H1 (cell line): ENCODE data around the gene LCOR. TPM values are rescaled to one million over a fixed set of nuclear protein-coding genes. Genes with fewer than 3 reads are reported as not detected.
A peak's percentile ranks its signal among the peaks of the same experiment; 100 is the strongest.

Experiments
- CTCF ChIA-PET: fragments of 300-600 bp; sonication (Branson Sonifier 250); formaldehyde crosslinking; loops from one replicate; lab custom pipeline; 2021; ENCODE audit not compliant: partially characterized antibody; lab: Charles Lee
- POLR2A ChIA-PET: fragments of 300-600 bp; sonication (Branson Sonifier 250); formaldehyde crosslinking; loops from one replicate; lab custom pipeline; 2021; ENCODE audit warnings: inconsistent platforms; ENCODE audit not compliant: partially characterized antibody; lab: Charles Lee
- DNase-seq, 2 experiments: peaks; one replicate each; pipeline versions ENCODE4 v3.0.0 to v3.0.0-alpha.2; 2010 to 2022; ENCODE audit warnings: low spot score in 2 of 2, low read depth in 1 of 2, mixed read lengths in 1 of 2
- FAIRE-seq: peaks from 2 replicates; lab custom pipeline; 2011; peaks lifted over from hg19 to GRCh38; lab: Jason Lieb, UNC
- H2AFZ ChIP-seq: 2 replicates; pipeline ENCODE4 v1.8.1; 2012; ENCODE audit warnings: low read length, inconsistent platforms
- H2AK5ac ChIP-seq: 2 replicates; pipeline ENCODE4 v1.6.1; 2013; ENCODE audit warnings: low read depth, low read length
- H2BK120ac ChIP-seq: replicated peaks from 2 replicates; pipeline ENCODE3; 2013; ENCODE audit warnings: low read depth, low read length, inconsistent platforms
- H2BK12ac ChIP-seq: 2 replicates; pipeline ENCODE4 v1.6.1; 2013; ENCODE audit warnings: low read depth, low read length
- H2BK15ac ChIP-seq: 2 replicates; pipeline ENCODE4 v1.6.1; 2013; ENCODE audit warnings: low read length
- H2BK20ac ChIP-seq: 2 replicates; pipeline ENCODE4 v1.6.1; 2013; ENCODE audit warnings: low read length
- H2BK5ac ChIP-seq: 2 replicates; pipeline ENCODE4 v1.6.1; 2013; ENCODE audit warnings: low read depth, low read length
- H3K14ac ChIP-seq: 2 replicates; pipeline ENCODE4 v1.6.1; 2013; ENCODE audit warnings: inconsistent platforms; ENCODE audit not compliant: insufficient read length
- H3K18ac ChIP-seq: 2 replicates; pipeline ENCODE4 v1.6.1; 2013; ENCODE audit warnings: low read length; ENCODE audit errors: extremely low read depth
- H3K23ac ChIP-seq: 2 replicates; pipeline ENCODE4 v1.6.1; 2013; ENCODE audit warnings: inconsistent platforms; ENCODE audit not compliant: insufficient read length
- H3K23me2 ChIP-seq: 2 replicates; pipeline ENCODE4 v1.6.1; 2013; ENCODE audit warnings: low read depth, low read length
- H3K27ac ChIP-seq: 2 replicates; pipeline ENCODE4 v1.6.1; 2011; ENCODE audit warnings: low read depth, low read length, inconsistent platforms
- H3K27me3 ChIP-seq, 4 experiments: replicated peaks in 1 of 4; 1 replicate in 1 of 4; 2 replicates in 3 of 4; pipeline versions ENCODE4 v1.6.1 to v1.8.1; 2011 to 2013; ENCODE audit warnings: low read length in 3 of 4, mild to moderate bottlenecking in 3 of 4, inconsistent platforms in 2 of 4, mixed read lengths in 2 of 4, moderate library complexity in 1 of 4; ENCODE audit not compliant: control insufficient read depth in 3 of 4, insufficient read depth in 3 of 4; ENCODE audit errors: extremely low read depth in 1 of 4
- H3K36me3 ChIP-seq, 4 experiments: 2 replicates each; pipeline versions ENCODE4 v1.6.1 to v1.8.1; 2011 to 2013; ENCODE audit warnings: mild to moderate bottlenecking in 4 of 4, low read length in 3 of 4, moderate library complexity in 2 of 4, control low read depth in 1 of 4, inconsistent platforms in 1 of 4; ENCODE audit not compliant: insufficient read depth in 4 of 4, control insufficient read depth in 2 of 4
- H3K4ac ChIP-seq: replicated peaks from 2 replicates; pipeline ENCODE3; 2013; ENCODE audit warnings: low read length, low read depth, mixed read lengths, inconsistent platforms; ENCODE audit not compliant: insufficient read length
- H3K4me1 ChIP-seq, 4 experiments: replicated peaks in 1 of 4; 1 replicate in 1 of 4; 2 replicates in 3 of 4; pipeline versions ENCODE4 v1.6.1 to v1.8.1; 2011 to 2013; ENCODE audit warnings: low read length in 3 of 4, inconsistent platforms in 2 of 4, mixed read lengths in 1 of 4; ENCODE audit not compliant: insufficient read depth in 4 of 4, control insufficient read depth in 3 of 4
- H3K4me2 ChIP-seq, 2 experiments: 2 replicates each; pipeline versions ENCODE4 v1.6.1 to v1.8.1; 2011 to 2013; ENCODE audit warnings: low read depth in 2 of 2, low read length in 2 of 2, control low read depth in 1 of 2, inconsistent platforms in 1 of 2, mild to moderate bottlenecking in 1 of 2; ENCODE audit not compliant: insufficient read depth in 1 of 2
- H3K4me3 ChIP-seq, 4 experiments: fragments of 200-600, 300-600 bp in 1 of 4; sonication (generic), shearing (Covaris generic), sonication (Bioruptor Twin) in 1 of 4; 2 replicates each; pipeline versions ENCODE4 v1.5.1 to v1.8.1; 2011 to 2016; ENCODE audit warnings: low read length in 4 of 4, low read depth in 3 of 4, control low read depth in 2 of 4, inconsistent platforms in 2 of 4, mild to moderate bottlenecking in 2 of 4, mixed read lengths in 1 of 4, moderate library complexity in 1 of 4; ENCODE audit not compliant: insufficient read depth in 2 of 4; ENCODE audit errors: extremely low read depth in 1 of 4
- H3K56ac ChIP-seq: replicated peaks from 2 replicates; pipeline ENCODE3; 2013; ENCODE audit warnings: low read depth, mild to moderate bottlenecking, mixed read lengths, low read length, inconsistent platforms; ENCODE audit not compliant: insufficient read length
- H3K79me1 ChIP-seq: 2 replicates; pipeline ENCODE4 v1.6.1; 2013; ENCODE audit warnings: low read depth, low read length, control low read depth
- H3K79me2 ChIP-seq, 2 experiments: 2 replicates each; pipeline versions ENCODE4 v1.6.1 to v1.8.1; 2012 to 2013; ENCODE audit warnings: low read length in 2 of 2, mild to moderate bottlenecking in 2 of 2, inconsistent platforms in 1 of 2; ENCODE audit not compliant: insufficient read depth in 2 of 2, control insufficient read depth in 1 of 2
- H3K9ac ChIP-seq, 4 experiments: replicated peaks in 1 of 4; 1 replicate in 1 of 4; 2 replicates in 3 of 4; pipeline versions ENCODE4 v1.6.1 to v1.8.1; 2011 to 2013; ENCODE audit warnings: low read depth in 3 of 4, low read length in 3 of 4, control low read depth in 2 of 4, mild to moderate bottlenecking in 2 of 4, moderate library complexity in 2 of 4, inconsistent platforms in 1 of 4; ENCODE audit errors: extremely low read depth in 1 of 4
- H3K9me3 ChIP-seq, 2 experiments: 2 replicates each; pipeline versions ENCODE4 v1.6.1 to v1.8.1; 2012 to 2013; ENCODE audit warnings: mild to moderate bottlenecking in 2 of 2, moderate library complexity in 2 of 2, control low read depth in 1 of 2, inconsistent platforms in 1 of 2, low read depth in 1 of 2, low read length in 1 of 2, mixed read lengths in 1 of 2; ENCODE audit not compliant: insufficient read depth in 2 of 2
- H4K20me1 ChIP-seq, 2 experiments: replicated peaks in 1 of 2; 2 replicates each; pipeline versions ENCODE3 to v1.8.1; 2011 to 2013; ENCODE audit warnings: inconsistent platforms in 2 of 2, low read length in 2 of 2, mild to moderate bottlenecking in 1 of 2; ENCODE audit not compliant: insufficient read depth in 2 of 2, control insufficient read depth in 1 of 2
- H4K5ac ChIP-seq: 2 replicates; pipeline ENCODE4 v1.6.1; 2013; ENCODE audit warnings: low read length, low read depth, mixed read lengths, inconsistent platforms; ENCODE audit not compliant: insufficient read length
- H4K8ac ChIP-seq: 2 replicates; pipeline ENCODE4 v1.8.0; 2013; ENCODE audit warnings: mild to moderate bottlenecking, moderate library complexity, low read length, inconsistent platforms; ENCODE audit not compliant: insufficient read depth; ENCODE audit errors: extremely low read depth
- H4K91ac ChIP-seq: replicated peaks from 2 replicates; pipeline ENCODE3; 2013; ENCODE audit warnings: low read length, mixed read lengths, inconsistent platforms; ENCODE audit not compliant: insufficient read length
- ASH2L ChIP-seq: fragments of 200-600, 300-600 bp; sonication (generic); IDR thresholded peaks from one replicate; pipeline ENCODE4 v1.7.1; 2017; ENCODE audit warnings: low read length
- WGBS, 2 experiments: shearing (Covaris generic) in 1 of 2; methylation state at CpG; one replicate each; pipeline versions ENCODE4 v1.1.6 to v1.1.7; 2013 to 2015; ENCODE audit warnings: low lambda C conversion rate in 2 of 2, mixed read lengths in 2 of 2, inconsistent platforms in 1 of 2, low coverage in 1 of 2, missing lambda C conversion rate in 1 of 2; ENCODE audit not compliant: insufficient replicate concordance in 2 of 2, insufficient coverage in 1 of 2, insufficient read length in 1 of 2; ENCODE audit errors: extremely low coverage in 1 of 2, missing lambda C conversion rate in 1 of 2; 5-methylcytosine and 5-hydroxymethylcytosine counted together
- polyA plus RNA-seq, 7 experiments: library from polyadenylated mRNA; depleted of rRNA in 3 of 7; stranded (reverse) in 5 of 7; unstranded in 2 of 7; fragments of >200 nt in 5 of 7; fragments of 200-250 nt in 2 of 7; gene quantifications; 1 replicate in 5 of 7; 2 replicates in 1 of 7; 4 replicates in 1 of 7; pipeline versions ENCODE4 v1.2.1 to v1.2.3, GENCODE V29; 2011 to 2013; ENCODE audit warnings: missing spikeins in 2 of 7, mixed read lengths in 2 of 7
- total RNA-seq: library from RNA; stranded (reverse); fragmentation: NEBNext Ultra II Directional; extraction: Animal tissue kit (Norgen Biotek cat#: 25700); gene quantifications from 2 replicates; pipeline ENCODE4 v1.2.1, GENCODE V29; 2021

The LCOR gene
- total and polyA plus RNA-seq, 2 of the 8 experiments (the other 6 are each of a cell fraction or from before 2014, with no cell fraction given), result 4.7 to 25.5 TPM

DNA sequence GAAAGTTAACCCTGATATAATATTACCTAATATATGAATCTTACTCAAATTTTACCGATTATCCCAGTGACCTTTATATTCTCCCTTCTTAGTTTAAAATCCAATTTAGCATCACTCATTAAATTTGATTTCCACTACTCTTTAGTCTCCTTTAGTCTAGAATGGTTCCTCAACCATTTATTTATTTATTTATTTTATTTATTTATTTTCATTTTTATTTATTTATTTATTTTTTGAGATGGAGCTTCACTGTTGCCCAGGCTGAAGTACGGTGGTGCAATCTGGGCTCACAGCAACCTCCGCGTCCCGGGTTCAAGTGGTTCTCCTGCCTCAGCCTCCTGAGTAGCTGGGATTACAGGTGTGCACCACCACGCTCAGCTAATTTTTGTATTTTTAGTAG lies 92.8 kb downstream of the LCOR start:
- DNase-seq (no peak), FAIRE-seq (no peak)
- WGBS, 2 experiments, result 98% methylated on average over 6 of the region's 6 CpGs; no CpG with 5 or more reads in 1 of the 2 experiments
- Histone ChIP-seq H2BK15ac (no peak overlapping the region), H3K4me2 (no peak overlapping the region), H4K5ac (no peak overlapping the region), H4K91ac (no peak overlapping the region), H3K4ac (no peak overlapping the region), H3K23ac (no peak overlapping the region), H3K4me1 (no peaks in the 10 kb centered on the region), H2AK5ac (no peak overlapping the region), H2BK5ac (no peak overlapping the region), H3K79me1 (no peaks in the 10 kb centered on the region), H3K9ac (no peak overlapping the region), H3K36me3 (peaks cover 0 to 2% (median 1%) of the 10 kb centered on the region in 4 experiments; a peak in 3 of 8 replicates), H3K14ac (no peak overlapping the region), H3K4me3 (no peak overlapping the region), H3K18ac (no peak overlapping the region), H3K27me3 (peaks cover 0 to 1% (median 0%) of the 10 kb centered on the region in 4 experiments; a peak in 1 of 7 replicates), H2BK20ac (no peak overlapping the region), H4K8ac (peak overlapping the region; percentile 25), H3K79me2 (peaks cover 0 to 9% of the 10 kb centered on the region in 2 experiments; a peak in 1 of 4 replicates), H3K56ac (no peak overlapping the region), H3K27ac (no peak overlapping the region), H4K20me1 (no peaks in the 10 kb centered on the region), H2BK120ac (no peak overlapping the region), H3K9me3 (no peaks in the 10 kb centered on the region), H2BK12ac (no peak overlapping the region), H3K23me2 (no peaks in the 10 kb centered on the region), H2AFZ (no peak overlapping the region)
- TF ChIP-seq ASH2L, result no peak
- ChIA-PET CTCF (interaction anchor here (0.6 to 1.6 kb wide), 4 partner anchors 9 to 364 kb away, joined by 3 to 5 read pairs (median 4); no protein-coding TSS in a partner anchor), POLR2A (no interaction called here)
